Stimulated activated CD8-positive, alpha-beta memory T cell treated with anti-CD3 and anti-CD28 coated beads, Interleukin-15, amount 100 ng/mL, for 1 hour (primary cell): ENCODE measurements around the gene STX1A.
A peak's percentile ranks its signal among the peaks of the same experiment; 100 is the strongest.

Source experiments
- DNase-seq: peaks from one replicate; pipeline ENCODE4 v3.0.0-alpha.2; 2020; ENCODE audit warnings: low read depth

Gene STX1A

DNA sequence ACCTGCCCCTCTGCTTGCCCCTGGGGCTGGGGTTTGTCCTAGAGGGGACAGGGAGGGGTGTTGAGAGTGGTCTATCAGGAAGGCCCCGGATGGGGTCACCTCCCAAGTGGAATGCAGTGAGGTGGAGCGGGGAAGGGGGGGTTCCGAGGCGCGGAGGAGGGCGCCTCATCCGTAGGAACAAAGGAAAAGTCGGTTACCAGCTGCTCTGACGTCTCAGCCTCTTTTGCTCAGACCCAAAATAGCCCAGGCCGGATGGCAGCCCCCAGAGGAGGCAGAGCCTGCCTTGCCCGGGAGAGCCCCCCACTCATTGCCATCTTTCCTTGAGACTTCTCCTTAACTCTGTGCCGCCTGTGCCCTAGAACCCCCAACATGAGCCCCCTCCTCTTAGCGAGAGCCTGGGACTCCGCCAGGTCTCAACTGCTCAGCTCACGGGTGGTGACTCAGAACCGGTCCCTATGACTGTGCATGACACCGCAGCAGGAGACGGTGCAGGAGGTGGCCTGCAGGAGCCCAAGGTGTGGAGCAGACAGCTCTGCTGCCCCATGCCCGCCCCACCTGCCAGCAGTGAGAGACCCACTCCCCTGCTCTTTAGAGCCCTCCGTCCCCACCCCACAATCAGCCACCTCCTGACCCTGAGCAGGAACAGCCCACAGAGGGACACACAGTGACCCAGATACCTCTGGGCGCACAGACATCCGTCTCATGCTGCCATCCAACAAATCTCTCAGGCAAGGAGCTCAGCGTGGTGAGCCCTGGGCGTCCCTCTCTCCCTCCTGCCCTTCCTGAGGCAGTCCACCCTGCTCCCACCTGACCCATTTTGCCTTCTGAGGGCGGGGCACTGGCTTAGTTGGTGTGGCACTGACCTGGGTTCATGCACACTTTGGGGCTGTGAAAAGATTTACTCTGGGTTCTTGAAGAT is 13.1 kb downstream of the STX1A start:
- no peak for DNase-seq

DNA sequence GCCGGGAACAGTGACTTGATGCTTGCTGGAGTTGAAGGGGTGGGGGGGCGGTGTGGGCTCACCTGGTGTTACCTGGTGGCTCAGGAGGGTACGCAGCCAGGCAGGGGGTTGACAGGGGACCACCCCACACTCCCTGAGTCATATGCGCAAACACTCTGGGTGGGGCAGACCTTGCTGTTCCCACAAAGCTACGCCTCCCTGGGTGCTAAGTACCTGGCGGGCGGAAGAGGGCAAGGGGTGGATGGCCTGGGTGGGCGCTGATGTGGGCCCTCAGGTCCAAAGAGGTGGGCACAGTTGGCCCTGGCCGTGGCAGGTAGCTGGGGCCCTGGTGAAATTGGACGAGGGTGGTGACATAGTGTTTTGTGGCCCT is 13.9 kb downstream of the STX1A start:
- DNase-seq, result no peak

DNA sequence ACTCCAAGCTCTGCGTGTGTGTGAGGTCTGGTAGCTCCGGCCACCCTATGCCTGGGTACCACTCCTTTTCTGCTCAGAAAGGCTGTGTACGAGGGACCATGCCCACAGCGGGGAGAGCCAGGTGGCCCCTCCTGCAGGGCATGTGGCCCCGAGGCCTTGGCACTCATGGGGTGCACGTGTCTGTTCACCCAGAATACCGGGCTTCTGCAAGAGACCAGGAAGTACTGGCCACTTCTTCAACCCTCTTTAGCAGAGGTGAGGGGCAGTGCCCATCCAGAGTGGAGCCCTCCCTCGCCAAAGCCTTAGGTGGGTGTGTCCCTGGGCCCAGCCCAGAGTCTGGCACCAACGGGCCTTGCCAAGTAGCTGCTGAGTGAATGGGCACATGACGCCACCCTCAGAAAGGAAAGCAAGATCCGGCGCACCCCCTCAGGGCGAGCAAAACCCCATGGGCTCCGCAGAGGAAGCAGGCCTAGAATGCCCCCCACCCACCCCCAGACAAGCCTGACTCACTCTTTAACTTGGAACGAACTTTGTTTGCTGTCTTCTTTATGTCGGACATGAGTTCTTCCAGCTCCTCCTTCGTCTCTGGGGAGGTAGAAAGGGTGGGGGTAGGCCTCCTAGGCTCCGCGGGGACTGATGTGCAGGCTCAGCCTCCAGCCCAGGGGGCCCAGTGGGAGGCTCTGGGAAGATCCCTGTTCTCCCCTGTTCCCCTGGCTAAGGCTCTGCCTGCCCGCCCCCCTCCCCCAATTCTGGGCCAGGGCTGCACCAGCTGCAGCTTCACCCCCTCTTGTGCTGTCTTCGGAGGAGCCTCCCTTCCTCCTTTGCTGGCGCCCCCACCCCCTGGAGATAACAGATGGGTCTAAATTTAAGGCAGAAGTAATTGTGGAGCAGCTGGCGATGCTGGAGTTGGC is 14.6 kb downstream of the STX1A start:
- no peak for DNase-seq

DNA sequence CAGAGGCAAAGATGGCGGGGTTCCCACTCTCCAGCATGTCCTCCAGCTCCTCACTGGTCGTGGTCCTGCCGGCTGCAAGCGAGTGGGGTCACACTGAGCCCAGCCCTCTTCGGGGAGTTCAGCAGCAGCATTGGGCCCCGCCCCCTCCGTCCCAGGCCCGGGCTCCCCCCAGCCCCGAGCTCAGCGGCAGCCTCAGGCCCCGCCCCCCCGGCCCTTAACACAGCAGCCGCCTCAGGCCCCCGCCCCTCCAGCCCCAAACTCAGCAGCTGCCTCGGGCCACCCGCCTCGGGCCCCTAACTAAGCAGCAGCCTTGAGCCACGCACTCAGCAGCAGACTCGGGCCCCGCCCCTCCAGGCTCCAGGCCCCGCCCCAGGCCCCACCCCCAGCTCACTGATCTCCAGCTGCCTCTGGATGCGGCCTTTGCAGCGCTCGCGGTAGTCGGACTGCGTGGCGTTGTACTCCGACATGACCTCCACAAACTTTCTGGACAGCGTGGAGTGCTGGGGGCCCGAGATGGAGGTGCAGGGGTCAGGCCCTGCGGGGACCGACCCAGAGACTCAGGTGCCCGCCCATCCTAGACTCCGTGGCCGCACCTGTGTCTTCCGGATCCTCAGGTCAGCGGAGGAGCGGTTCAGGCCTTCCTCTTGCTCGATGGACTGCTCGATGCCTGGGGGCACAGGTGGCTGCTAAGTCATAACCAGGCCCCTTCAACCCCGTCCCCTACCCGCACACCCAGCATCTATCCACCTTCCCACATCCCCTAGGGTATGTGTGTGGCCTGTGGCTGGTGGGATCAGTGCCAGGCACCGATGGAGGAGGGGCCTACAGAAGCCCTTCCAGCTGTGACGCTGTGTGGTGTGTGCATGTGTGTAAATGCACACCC is 15.5 kb downstream of the STX1A start:
- DNase-seq, result no peak

DNA sequence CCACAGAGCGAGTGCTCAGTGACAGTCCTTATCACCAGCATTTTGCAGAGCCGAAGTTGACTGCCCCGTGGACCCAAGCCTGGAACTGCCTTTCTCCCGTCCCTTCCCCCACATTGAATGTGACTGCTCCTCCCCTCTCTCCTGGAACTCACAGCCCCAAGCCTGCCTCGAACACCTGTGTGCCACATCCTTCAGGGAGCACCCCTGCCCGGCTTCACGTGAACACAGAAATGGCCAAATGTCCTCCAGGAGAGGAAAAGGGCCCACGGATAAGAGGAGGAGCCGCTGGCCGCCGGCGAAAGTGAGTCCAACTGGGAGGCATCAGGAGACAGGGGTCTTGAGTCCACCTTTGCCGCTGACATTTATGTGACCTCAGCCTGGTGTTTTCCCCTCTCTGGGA is 16.2 kb downstream of the STX1A start:
- no peak for DNase-seq

DNA sequence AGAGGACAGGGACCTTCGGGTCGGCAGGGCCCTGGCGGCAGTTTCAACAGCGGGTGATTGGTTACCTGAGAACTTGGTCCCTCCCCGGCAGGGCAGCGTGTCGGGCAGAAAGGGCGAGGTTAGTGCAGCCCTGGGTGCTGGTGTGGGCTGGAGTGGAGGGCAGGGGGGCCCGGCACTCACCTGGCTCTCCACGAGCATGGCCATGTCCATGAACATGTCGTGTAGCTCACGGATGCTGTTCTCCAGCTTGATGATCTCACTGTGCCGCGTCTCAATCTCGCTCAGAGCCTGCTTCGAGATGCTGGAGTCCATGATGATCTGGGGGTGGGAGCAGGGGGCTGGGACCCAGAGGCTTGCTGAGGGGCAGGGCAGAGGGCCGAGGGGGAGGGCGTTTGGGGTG is 16.8 kb downstream of the STX1A start:
- no peak for DNase-seq

DNA sequence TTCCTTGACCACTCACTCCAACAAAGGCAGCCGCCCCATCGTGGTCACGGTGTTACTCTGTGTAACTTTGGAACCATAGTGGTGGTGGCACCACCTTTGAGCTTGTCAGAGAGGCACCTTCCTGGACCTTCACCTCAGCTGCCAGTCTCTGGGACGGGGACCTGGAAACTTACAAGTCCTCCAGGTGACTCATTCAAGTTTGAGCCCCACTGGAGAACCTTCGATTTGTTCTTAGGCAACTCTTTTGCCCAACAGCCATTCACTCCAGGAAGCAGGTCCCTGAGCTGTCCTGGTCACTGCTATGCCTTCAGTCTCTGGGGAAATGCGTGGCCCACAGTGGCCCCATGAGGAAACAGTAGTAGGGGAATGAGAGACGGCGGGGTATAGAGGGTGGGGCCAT is 17.2 kb downstream of the STX1A start:
- DNase-seq, result no peak

DNA sequence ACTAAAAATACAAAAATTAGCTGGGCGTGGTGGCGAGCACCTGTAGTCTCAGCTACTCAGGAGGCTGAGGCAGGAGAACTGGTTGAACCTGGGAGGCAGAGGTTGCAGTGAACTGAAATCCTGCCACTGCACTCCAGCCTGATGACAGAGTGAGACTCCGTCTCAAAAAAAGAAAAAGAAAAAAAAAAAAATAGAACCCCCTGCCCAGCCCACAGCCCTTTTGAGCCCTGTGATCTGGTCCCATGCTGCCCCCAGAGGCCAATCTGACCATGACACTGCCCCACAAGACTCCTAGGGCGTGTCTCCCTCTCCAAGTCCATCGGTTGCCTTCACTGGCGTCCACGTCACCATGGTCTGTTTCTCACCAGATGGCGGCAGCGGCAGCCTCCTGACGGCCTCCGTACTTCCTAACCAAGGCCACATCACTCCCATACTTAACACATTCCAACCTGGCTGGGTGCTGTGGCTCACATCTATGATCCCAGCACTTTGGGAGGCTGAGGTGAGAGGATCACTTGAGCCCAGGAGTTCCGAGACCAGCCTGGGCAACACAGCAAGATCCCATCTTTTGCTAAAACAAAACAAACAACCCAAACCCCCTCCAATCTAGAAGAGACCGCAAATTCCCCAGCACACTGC is 18.0 kb downstream of the STX1A start:
- no peak for DNase-seq

DNA sequence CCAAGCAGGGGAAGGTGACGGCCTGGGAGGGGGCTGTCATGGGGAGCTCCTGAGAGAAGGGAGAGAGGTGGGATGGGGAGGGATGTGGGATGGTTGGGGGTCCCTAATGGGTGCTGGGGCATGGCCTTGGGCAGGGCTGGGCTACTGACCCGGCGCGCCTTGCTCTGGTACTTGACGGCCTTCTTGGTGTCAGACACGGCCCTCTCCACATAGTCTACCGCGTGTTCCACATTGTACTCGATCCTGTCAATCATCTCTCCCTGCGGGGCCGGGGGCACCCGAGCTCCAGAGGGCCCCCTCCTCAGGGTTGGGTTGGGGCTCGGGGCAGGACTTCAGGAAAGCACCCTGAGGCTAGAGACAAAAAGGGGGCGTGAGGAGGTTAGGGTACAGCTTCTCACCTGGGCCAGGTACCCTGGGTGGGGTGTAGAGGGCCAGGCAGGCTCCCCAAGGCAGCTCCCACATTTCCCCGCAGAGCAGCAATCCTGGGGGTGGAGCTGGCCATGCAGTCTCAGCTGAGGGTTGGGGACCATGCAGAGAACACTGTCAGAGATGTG is 18.8 kb downstream of the STX1A start:
- DNase-seq, result no peak

DNA sequence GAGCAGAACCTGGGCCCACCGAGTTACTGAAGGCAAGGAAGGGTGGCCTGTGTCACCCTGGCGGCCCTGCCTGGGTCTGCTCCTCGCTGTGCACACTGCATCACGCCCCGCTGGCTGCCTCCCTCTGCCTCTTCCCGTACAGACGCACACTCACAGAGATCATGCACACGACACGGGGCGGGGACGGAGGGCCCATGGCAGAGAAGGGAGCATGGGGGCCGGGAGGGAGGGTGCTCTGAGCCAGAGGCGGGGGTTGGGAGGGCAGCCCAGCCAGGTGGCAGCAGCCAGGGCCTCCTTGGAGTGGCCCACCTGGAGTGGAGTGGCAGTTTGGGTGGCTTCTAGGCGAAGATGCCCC is 19.4 kb downstream of the STX1A start:
- no peak for DNase-seq

DNA sequence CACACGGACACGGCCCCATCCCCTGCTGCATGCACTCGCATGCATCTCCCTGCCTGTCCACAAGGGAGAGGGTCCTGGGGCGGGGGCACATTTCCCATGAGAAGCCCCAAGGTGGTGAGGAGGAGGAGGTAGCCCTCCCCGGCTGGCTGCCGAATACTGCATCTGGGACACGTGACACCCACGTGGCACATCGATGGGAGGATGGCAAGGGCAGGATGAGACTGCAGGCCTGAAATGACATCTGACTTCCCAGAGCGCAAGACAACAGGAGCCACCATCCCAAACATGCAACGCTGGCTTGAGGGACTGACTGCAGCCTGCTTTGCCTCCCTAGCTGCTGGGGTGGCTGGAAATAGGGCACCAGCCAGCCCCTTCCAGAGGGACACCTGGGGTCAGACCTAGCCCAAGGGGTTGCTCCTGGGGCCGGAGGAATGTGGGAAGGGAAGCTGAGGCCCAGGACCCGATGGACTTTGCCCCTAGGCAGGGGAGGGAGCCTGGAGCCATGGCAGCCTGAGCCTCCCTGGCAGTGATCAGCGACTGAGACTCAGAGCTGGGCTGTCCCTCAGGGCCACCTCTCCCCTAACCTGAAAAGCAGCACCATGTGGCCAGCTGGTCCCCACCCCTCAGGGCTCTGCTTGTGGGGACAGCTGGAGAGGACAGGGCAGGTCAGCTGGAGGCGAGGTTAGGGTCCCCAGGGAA is 19.9 kb downstream of the STX1A start:
- no peak for DNase-seq

DNA sequence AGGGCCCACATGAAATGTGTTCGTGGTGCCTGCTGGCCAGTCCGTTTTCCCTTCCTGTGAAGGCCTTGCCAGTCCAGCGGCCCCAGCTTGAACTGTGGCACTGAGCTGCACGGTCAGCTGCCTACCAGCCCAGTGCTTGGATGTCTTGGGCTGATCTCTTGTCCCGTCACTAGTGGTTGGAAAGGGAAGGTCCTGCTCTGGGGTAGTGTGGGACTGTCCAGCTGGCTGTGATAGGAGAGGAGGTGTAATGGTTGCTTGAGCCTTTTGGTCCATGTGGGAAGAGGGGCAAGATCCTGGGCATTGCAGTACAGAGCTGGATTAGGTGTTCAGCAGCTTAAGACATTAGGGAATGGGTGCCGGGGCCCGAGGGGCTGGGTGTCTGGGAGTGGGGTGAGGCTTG is 21.1 kb downstream of the STX1A start:
- no peak for DNase-seq

DNA sequence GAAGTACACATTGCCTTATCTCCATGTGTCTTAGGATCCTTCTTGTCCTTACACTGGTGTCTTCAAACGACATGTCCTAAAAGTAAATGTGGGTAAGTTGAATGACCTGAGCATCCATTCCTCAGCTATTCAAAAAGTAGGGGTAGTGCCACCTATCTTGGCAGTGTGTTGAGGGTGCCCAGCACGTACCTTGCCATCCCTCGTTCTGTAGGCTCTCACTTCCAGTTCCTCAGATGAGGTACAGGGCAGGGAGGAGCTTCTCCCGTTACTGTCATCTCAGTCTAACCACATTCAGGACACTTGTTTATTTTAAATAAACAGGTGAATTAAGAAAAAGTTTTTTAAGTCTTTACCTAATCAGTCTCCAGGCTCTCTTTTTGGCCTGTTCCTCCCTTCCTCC is 23.1 kb downstream of the STX1A start:
- no peak for DNase-seq

DNA sequence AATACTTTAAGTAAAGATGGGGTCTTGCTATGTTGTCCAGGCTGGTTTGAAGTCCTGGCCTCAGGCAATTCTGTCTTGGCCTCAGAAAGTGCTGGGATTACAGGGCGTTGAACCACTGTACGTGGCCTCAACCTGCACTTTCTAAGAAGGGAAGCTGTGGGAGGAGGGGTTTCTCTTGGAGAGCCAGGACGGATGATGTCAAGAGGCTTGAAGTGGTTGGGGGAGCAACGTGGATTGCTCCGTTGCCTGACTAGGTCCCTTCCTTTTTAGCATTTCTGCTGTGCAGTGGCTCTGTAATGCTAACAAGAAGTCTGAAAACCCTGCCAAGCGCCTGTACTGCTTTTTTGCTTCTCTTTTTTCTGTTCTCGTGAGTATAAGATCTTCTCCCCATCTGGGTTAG is 28.8 kb downstream of the STX1A start:
- DNase-seq, result no peak

DNA sequence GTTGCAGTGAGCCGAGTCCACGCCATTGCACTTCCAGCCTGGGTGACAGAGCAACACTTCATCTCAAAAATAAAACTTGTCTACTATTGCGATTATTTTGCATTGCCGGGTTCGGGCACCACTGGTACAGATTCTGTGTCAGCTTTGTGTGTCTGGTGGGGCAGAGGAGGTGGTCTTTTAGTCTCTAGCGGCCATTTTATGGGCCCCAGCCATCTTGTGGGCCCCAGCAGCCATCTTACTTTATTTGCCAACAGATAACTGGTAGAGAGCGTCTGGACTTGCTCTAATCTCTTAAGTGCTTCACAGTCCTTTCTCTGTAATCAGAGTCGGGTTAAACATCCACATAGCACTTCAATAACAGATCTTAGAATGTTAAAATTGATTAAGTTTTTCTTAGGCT is 31.2 kb downstream of the STX1A start:
- DNase-seq, result no peak

DNA sequence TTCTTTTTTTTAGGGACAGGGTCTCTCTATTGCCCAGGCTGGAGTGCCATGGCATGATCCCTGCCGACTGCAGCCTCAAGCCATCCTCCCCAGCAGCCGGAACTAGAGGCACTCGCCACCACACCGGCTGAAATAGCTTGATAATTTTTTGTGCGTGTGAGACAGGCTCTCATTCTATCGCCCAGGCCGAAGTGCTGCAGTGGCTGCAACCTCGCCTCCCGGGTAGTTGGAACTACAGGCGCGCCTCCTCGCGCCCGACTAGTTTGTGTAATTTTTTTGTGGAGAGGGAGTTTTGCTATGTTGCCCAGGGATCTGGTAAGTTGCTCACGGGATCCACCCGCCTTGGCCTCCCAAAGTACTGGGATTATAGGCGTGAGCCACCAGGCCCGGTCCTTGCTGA is 34.2 kb downstream of the STX1A start:
- no peak for DNase-seq

DNA sequence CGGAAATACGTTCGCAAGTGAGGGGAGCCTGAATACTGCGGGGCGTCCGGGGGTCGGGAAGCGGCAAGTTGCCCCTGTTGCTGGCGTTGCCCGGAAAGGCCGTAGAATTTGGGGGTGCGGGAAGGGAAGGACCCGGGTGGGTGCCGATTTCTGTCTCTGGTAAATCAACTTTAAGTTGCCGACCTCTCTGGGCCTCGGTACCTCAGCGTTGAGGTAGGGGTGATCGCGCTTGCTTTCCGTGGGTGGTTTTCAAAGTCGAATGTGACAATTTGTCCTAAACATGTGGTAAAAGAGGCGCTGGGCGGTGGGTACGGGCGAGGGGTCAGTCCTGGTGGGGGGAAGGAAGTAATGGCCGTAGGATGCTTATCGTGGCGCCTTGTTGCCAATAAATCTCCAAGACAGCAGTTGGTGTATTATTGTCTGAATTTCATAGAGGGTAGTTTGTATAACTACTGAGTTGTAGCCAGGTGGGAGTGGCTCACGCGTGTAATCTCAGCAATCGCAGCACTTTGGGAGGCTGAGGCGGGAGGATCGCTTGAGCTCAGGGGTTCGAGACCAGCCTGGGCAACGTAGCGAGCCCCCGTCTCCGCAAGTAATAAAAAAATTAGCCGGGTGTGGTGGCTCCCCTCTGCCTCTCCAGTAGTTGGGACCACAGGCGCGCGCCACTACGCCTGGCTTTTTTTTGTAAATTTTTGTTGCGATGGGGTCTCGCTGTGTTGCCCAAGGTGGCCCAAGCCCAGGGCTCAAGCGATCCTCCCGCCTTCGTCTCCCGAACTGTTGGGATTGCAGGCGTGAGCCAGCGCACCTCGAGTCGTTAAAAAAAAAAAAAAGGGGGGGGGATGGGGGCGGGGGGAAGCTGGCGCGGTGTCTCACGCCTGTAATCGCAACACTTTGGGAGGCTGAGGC is 35.4 kb downstream of the STX1A start:
- DNase-seq, result no peak

DNA sequence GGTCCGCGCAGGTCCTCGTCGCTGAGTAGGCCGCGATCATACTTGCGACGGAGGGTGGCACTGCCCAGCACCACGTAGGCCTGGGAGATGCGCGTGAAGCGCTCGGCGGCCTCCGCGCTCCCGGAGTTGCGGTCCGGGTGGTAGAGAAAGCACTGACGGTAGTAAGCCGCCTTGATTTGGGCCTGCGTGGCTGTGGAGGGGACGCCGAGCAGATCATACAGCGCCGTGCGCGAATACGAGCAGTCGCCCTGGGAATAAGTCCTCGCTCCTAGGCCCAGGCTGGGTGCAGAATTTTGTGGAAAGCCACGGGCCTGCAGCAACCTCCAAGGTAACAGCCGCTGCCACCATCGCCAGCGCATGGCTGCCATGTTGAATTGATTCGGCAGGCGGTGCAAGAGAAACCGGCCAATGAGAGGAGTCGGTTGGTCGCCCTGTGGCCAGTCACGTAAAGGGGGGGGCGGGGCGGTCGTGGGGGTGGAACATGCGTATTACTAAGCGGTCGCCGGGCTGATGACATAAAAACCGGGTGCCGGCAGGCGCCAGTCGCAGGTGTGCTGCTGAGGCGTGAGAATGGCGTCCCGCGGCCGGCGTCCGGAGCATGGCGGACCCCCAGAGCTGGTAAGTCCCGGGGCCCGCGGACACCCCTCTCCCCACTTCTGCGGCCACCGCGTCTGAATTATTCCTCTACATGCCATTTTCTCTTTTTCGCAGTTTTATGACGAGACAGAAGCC is 36.2 kb downstream of the STX1A start, which contains the start of the genes BUD23 and DNAJC30:
BUD23 (plus strand) TSS at position 542 of the 732 bp plus-strand sequence; CDS start at position 571, 29 bp downstream.
DNAJC30 (minus strand) TSS at position 398 of the 732 bp plus-strand sequence; CDS start at position 368, 30 bp downstream.
- DNase-seq, result peak; percentile 96

DNA sequence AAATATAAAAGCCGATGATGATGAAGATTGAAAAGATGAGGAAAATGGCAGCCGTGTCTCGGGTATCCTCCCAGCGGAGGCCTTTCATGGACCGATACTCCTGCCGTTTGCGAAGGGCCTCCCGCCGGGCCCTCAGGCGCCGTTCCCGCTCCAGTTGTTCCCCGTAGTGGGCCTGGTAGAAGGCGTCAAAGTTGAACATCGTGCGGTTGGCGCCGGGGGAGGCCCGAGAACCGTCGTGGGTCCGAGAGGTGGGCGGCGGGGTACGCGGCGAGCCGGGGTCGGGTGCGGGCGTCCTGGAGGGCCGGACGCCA is 36.8 kb downstream of the STX1A start:
- DNase-seq, result no peak
